HG03575 (cell line): ENCODE data around the gene MTHFR.

Experiments
- ATAC-seq: cut with Tn5 transposase; IDR thresholded peaks from one replicate; pipeline ENCODE4 v1.9.1; 2021; ENCODE audit not compliant: unreplicated experiment, insufficient number of reproducible peaks, low FRiP score; ENCODE audit errors: extremely low read depth

The MTHFR gene

GRCh38 chr1:11800756-11801433 lies 4.9 kb downstream of the MTHFR start:
- no peak for ATAC-seq

- no peak for ATAC-seq
Measured at GRCh38 chr1:11800391-11800755, 5.4 kb downstream of the MTHFR start.

- no peak for ATAC-seq
Measured at GRCh38 chr1:11799896-11800295, 5.9 kb downstream of the MTHFR start.

- no peak for ATAC-seq
Measured at GRCh38 chr1:11799099-11799498, 6.7 kb downstream of the MTHFR start.

GRCh38 chr1:11797525-11798216 lies 8.1 kb downstream of the MTHFR start:
- ATAC-seq, result no peak

GRCh38 chr1:11796036-11796828 lies 9.5 kb downstream of the MTHFR start:
- no peak for ATAC-seq

- no peak for ATAC-seq
Measured at GRCh38 chr1:11795238-11795890, 10.4 kb downstream of the MTHFR start.

- no peak for ATAC-seq
Measured at GRCh38 chr1:11794446-11795237, 11.1 kb downstream of the MTHFR start.

GRCh38 chr1:11793819-11794218 lies 11.9 kb downstream of the MTHFR start:
- ATAC-seq, result no peak

GRCh38 chr1:11792106-11792505 lies 13.7 kb downstream of the MTHFR start:
- no peak for ATAC-seq

GRCh38 chr1:11790880-11791715 lies 14.7 kb downstream of the MTHFR start:
- no peak for ATAC-seq

- ATAC-seq, result no peak
Measured at GRCh38 chr1:11790101-11790879, 15.5 kb downstream of the MTHFR start.

GRCh38 chr1:11789126-11790067 lies 16.4 kb downstream of the MTHFR start:
- no peak for ATAC-seq

- no peak for ATAC-seq
Measured at GRCh38 chr1:11788549-11789053, 17.2 kb downstream of the MTHFR start.

- no peak for ATAC-seq
Measured at GRCh38 chr1:11787804-11788436, 17.8 kb downstream of the MTHFR start.
